ENCODE measurements around the gene ROR1.

DNA sequence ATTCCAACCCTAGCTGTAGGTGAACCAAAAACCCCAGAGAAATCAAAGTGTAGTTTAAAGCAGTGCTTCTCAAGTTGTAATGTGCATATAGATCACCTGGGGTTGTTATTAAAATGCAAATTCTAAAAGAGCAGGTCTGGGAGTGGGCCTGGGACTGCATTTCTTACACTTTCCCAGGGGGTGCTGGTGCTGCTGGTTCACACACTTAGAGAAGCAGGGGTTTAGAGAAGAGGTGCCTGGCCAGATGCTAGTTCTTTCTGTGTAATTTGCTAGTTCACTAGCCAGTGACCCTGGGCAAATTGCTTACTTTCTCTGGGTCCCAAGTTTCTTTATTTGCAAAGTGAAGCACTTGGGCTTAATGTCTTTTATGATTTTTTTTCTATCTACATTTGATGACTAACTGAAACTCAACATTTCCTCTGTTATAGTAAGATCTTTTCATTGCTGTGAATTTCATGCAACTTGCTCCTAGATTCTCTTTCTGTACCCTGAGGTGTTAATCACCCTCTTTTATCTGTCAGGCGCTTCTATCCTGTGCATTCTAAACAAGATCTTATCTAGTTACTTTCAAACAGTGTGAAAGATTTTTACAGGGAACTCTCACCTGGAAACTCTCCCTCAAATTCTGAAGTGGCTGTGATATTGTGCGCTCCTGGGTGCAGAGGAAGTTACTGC lies 287.8 kb downstream of the ROR1 start:
- TF ChIP-seq POLR2A (IDR thresholded peaks at IDR 0.05; ENCODE audit: extremely low read depth, insufficient read length) (no peak), MYC (IDR thresholded peaks at IDR 0.05; ENCODE audit: low read depth, low read length) (no peak)
- TF ChIP-seq, protein P1, sequence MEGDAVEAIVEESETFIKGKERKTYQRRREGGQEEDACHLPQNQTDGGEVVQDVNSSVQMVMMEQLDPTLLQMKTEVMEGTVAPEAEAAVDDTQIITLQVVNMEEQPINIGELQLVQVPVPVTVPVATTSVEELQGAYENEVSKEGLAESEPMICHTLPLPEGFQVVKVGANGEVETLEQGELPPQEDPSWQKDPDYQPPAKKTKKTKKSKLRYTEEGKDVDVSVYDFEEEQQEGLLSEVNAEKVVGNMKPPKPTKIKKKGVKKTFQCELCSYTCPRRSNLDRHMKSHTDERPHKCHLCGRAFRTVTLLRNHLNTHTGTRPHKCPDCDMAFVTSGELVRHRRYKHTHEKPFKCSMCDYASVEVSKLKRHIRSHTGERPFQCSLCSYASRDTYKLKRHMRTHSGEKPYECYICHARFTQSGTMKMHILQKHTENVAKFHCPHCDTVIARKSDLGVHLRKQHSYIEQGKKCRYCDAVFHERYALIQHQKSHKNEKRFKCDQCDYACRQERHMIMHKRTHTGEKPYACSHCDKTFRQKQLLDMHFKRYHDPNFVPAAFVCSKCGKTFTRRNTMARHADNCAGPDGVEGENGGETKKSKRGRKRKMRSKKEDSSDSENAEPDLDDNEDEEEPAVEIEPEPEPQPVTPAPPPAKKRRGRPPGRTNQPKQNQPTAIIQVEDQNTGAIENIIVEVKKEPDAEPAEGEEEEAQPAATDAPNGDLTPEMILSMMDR (IDR thresholded peaks at IDR 0.05; ENCODE audit: low read depth, low read length): no peak
- TF ChIP-seq, protein P2, sequence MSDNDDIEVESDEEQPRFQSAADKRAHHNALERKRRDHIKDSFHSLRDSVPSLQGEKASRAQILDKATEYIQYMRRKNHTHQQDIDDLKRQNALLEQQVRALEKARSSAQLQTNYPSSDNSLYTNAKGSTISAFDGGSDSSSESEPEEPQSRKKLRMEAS (IDR thresholded peaks at IDR 0.05; ENCODE audit: low read depth, low read length): no peak
